Activated T-cell treated with anti-CD3 and anti-CD28 coated beads for 48 hours (primary cell): ENCODE data around the gene FAM81A.

Source experiments
- DNase-seq: peaks from one replicate; pipeline ENCODE4 v3.0.0-alpha.2; 2020; ENCODE audit warnings: low read depth

Gene FAM81A

DNA sequence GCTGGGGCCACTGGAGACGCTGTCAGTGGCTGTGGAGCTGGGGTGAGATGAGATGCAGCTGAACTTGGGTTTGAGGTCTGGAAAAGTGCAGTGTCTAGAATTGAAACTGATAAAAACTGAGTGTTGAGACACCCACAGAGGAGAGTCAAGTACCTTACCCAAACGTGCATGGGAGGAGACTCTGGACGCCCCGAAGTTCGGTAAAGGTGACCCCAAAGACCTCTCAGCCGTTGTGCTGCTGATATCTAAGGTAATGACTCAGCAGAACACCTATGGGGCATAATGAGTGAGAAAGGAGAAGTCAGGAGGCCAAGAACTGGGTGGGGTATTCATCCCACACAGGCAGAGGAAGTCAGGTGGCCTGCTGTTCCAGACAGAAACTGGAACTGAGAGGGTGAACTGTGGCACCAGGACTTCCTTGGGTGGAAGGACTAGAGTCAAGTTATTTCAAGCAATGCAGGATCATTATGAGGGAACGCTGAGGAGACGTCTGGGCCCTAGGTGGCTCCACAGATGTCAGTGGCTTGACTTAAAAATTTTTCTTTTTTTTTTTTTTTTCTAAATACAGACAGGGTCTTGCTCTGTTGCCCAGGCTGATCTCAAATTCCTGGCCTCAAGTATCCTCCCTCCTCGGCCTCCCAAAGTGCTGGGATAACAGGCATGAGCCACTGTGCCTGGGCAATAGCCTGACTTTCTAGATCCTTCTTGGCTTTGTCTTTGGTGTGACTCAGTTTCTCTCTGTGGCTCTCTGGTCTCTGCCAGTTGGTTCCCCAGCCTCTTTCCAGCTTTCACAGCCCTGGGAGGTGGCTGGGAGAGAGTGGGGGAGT lies 105.9 kb downstream of the FAM81A start:
- DNase-seq = no peak

DNA sequence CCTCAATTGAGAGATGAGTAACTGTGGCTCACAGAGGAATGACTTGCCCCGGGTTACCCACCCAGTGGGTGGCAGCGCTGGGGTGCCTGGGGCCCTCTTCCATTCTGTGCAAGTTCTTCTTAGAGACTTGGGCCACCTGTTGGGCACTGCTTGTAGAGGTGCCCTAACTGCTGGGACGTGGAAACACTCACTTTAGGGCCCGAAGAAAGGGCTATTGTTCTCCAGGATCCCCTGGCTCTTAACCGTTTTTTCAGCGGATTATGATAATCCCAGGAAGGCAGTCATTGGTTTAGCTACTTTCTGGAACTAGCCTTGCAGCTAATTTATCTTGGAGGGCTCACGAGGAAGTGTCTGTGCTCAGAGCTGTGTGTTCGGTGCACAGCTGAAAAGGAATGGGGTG lies 107.6 kb downstream of the FAM81A start:
- DNase-seq = no peak

DNA sequence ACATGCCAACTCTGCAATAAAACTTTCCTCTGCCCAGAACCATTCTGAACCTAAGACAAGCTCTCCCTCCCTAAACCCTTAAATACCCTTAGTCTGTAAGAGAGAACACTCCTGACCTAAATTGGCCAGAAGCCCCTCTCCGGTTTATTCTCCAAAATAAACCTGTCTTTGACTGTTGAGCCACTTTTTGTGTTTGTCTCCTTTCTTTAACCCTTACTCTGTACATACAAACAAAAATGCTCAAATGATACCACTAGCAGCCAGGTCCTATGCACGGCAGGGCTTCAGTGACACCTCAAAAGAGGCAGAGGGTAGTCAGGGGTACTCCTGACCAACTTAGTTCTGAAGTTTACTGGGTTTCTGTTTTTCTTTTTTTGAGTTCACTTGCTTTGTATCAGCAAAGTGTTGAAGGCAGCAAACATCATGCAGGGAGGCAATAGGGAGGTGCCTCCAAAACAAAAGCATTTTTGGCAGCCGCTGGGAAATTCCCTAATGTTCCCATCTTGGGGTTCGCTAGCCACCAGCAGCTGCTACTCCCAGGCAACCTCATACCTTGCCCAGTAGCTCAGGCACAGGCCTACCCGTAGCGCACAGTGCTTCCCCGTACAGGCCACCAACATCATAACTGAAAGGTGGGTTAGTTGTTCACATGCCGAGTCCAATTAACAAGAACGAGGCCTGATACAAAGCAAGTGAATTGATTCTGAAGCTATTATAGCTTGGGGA lies 110.7 kb downstream of the FAM81A start:
- DNase-seq = no peak

DNA sequence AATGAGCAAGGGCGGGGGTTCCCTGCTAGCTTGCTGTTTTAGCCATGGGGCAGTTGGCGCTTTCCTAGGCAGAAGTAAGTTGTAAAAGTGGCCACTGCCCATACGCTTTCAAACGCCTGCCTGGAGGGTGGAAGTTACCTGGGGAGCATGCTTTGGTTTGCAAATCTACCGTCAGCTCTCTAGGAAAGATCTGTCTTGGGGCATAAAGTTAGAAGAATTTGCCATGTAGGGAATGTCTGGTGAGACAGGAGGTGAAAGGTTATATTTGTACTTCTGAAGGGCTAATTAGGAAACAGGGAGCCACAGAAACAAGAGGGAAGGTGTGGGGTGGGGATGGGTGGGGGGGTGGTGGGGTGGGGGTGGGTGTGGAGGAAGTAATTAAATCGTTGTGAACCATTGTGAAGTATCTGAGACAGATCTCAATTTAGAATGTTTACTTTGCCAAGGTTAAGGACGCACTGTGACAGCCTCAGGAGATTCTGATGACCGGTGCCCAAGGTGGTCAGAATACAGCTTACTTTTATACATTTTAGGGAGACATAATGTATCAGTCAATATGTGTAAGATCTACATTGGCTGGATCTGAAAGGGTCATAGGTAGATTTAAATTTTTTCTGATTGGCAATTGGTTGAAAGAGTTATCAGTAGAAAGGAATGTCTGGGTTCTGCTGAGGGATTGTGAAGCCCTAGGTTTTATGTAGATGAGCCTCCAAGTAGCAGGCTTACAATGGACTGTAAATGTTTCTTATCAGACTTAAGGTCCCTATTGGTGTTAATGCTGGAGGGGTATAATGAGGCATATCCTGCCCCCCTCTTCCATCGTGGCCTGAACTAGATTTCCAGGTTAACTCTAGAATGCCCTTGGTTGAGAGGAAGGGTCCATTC lies 111.6 kb downstream of the FAM81A start:
- DNase-seq = no peak

DNA sequence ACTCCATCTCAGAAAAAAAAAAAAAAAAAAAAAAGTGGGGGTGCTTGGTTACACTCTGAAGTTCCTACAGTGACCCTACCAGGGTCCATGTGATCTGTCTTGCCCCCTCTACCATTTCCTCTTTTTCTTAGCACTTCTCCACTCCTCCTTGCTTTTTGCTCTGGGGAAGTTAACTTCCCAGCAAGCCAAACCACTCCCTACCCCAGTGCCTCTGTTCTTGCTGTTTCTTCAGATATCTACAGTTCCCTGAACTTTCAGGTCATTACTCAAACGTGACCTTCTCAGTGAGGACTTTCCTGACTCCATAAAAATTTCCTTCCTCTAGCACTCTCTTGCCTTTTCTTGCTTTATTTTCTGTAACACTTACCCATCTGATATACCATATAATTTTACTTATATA lies 112.5 kb downstream of the FAM81A start:
- no peak for DNase-seq

DNA sequence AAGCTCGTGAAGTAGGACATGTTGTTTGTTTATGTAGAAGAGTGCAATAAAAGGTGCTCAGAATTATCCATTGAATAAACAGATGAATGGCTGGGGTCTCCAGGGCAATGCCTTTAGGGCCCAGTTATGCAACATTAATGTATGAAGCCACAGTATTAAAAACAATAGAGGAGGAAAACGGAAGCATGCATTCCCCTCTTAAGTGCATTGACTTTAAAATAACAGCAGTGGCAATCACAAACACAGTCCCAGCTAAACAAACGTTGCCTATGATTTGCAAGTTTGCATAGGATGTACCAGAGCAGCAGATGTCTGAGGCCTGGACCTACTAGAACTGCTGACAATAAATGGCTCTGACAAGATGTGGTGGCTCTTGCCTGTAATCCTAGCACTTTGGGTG lies 113.0 kb downstream of the FAM81A start:
- no peak for DNase-seq

DNA sequence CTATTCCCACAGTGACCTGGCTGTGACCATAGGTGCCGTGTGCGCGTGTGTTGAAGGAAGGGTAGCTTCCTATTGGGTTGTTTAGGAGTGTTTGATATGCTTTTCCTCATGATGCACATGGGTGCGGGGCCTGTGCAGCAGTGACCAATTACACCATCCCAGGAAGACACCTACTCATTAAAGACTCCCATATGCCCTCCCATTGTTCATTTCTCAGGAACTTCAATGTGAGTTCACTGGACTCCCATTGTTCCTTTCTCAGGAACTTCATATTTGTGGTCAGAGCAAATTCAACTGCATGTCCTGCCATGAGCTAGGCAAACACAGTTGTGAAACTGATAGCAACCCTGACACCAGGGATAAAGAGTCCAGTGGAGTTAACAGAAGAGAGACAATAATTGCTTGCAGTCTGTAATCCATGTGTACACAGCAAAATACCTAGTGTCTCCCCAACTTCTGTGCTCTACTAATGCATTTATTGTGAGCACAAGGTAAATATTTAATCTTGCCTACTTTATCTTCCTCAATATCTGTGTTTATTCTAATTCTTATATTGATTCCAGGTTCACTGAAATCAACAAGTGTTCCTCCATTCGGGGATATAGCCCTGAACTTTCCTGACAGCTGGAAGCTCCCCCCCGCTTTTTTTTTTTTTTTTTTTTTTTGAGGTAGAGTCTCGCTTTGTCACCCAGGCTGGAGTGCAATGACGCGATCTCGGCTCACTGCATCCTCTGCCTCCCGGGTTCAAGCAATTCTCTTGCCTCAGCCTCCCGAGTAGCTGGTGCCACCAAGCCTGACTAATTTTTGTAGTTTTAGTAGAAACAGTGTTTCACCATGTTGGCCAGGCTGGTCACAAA lies 116.1 kb downstream of the FAM81A start:
- no peak for DNase-seq

DNA sequence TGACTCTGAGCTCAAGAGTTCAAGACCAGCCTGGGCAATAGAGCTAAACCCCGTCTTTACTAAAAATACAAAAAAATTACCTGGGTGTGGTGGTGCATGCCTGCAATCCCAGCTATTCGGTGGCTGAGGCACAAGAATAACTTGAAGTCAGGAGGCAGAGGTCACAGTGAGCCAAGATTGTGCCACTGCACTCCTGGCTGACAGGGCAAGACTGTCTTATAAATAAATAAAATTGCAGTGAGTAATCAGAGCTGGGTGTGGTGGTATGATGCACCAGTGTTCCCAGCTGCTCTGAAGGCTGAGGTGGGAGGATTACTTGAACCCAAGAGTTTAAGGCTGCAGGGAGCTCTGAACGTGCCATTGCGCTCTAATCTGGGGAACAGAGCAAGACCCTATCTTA lies 117.7 kb downstream of the FAM81A start:
- no peak for DNase-seq

DNA sequence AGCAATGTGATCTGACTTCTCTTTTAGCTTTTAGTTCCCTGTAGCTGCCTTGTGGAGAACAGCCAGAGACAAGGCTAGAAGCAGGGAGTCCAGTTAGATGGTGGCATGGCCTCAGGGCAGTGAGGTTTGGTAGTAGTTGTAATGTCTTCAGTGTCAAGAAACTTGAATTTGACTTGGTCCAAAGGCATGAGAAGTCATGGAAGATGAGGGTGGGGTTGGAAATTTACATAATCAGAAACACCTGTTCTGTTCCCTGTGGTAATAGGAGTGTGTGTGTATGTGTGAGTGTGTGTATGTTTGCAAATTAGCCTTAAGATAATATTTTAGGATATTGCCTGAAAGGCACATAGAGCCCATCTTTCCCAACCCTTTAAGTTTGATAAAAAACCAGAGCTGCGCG lies 118.4 kb downstream of the FAM81A start:
- no peak for DNase-seq

DNA sequence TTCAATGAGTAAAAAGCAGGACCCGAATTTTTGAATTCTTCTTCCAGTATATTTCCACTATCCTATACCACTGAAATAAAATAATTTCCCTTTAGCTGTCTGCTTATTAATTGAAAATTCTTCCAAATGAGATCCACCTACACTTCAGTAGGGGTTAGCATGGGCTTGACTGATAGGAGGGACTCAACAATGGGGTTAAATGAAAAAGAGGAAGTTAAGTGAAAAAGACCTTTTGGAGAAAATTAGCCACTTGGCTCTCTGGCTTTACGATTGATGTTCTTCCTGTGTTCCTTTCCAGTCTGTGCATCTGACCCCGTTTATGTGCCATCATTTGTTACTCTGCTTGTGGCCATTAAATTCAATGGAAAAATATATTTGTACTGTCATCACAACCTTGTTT lies 119.6 kb downstream of the FAM81A start:
- no peak for DNase-seq

DNA sequence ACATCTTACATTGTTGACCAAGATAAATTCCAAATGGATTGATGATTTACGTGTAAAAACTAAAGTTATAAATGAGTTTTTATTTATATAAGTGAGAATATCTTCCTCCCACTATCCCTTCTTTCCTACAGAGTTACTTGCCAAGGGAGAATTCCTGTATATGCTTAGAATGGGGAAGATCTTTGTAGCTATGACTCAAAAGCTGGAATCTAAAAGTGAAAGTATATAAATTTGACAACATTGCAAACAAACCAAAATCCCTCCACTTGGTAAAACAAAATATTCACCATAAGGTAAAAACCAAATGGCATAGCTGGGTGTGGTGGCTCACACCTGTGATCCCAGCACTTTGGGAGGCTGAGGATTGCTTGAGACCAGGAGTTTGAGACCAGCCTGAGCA lies 120.9 kb downstream of the FAM81A start:
- DNase-seq = no peak

DNA sequence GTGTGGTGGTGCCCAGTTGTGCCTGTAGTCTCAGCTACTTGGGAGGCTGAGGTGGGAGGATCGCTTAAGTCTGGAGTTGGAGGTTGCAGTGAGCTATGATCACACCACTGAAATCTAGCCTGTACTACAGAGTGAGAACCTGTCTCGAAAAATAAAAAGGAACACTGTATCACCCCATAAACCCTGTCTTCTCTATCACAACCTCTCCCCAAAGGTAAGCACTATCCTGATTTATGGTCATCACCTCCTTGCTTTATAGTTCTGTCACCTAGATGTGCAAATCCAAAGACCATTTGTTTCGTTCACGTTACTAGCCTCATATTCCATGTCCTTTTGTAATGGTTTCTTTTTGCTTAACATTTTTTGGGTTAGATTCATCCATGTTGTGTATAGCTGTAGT lies 123.6 kb downstream of the FAM81A start:
- DNase-seq = no peak

DNA sequence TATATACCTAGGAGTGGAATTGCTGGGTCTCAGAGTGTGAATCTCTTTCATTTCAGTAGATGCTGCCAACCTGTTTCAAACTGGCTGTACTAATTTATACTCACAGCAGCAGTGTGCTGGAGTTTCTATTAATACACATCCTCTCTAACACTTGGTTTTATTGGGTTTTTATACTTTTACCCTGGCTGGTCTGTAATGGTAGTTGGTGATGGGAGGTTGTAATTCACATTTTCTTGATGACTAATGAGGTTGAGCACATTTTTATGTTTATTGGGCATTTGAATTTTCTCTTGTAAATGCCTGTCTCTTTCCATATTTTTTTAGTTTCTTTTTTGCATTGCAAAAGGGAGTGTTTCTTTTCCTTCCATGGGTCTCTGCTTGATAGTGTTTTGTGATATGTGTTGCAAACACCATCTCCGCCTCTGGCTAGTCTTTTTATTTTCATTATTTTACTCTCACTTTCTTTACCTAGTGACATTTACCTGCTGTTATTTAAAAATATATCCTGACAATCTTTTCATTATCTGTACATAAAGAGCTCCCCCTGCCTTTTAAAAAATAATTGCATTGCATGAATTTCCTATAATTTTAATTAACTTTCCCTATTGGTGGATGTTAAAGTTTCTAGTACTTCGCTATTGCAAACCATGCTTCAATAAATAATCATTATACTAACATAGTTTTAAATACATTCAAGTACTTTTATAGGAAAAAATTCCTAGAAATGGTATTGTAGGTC lies 124.6 kb downstream of the FAM81A start:
- no peak for DNase-seq

DNA sequence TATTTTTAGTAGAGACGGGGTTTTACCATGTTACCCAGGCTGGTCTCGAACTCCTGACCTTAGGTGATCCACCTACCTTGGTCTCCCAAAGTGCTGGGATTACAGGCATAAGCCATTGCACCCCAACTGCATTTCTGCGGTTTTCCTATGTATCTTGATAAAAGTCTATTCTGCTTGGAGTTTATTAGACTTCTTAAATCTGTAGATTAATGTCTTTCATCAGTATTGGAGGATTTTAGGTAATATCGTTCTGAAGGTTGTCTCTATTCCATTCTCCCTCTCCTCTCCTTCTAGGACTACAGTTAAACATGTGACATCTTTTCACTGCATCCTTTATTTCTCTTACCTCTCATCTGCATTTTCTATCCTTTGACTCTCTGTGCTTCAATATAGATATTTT lies 127.3 kb downstream of the FAM81A start:
- no peak for DNase-seq

DNA sequence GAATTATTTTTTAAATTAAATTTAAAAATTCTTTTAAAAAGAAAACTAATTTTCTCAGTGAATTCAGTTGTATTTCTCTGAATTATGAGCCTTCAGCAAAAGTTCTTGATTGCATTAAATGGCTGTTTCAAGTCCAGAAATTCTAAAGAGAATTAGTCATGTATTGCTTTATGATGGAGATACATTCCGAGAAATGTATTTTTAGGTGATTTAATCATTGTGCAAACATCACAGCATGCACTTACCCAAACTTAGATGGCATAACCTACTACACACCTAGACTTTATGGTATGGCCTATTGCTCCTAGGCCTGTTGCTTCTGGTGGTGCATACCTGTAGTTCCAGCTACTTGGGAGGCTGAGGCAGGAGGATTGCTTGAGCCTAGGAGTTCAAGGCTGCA lies 129.3 kb downstream of the FAM81A start:
- DNase-seq = no peak

DNA sequence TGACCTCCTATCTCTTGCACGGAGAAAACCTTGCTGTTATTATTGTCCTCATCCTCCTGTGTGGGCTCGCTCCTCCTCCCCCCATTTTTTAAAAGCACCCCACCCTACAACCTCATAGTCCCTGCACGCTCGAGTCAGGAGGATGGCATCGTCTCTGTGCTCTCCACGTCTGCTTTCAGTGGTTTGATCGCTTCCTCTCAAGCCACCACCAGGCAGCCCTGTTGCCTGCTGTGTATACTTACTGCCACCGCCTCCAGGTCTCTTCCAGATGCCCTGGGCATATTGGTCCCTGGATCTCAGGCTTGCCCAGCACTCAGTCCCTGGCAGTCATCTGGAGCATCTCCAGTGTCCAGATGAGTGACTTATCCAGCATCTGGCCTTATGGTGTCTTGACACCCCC lies 131.5 kb downstream of the FAM81A start:
- no peak for DNase-seq

DNA sequence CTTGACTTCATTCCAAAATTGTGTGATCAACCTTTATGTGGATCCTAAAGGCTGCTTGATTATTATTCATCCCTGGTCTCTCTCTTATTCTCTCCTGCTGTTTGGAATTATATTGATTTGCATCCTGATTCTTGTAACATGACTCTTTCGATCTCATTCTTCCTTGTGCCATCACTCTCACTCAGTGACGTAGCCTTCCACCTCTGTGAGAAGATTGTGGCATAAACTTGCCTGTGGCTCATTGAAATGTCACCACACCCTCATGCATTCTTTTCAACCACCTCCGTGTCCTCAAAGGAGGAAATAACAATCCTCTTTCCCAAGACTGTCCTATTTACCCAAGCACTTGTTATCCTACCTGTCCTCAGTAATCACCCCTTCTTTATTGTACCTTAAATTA lies 132.3 kb downstream of the FAM81A start:
- DNase-seq = no peak

DNA sequence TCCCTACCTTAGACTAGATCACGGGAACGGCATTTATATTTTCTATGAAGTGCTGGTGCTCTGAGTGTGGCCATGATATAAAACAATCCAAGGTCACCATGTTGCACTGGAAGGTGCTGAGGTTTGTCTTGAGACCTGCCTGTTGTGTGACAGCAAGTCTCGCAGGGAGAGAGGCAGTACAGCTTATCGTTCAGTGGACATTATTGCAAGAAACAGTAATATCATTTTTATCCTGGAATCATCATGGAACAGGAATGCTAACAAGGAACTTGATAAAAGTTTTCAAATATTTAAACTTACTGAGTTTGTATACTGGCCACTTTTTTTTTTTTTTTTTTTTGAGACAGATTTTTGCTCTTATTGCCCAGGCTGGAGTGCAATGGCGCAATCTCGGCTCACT lies 133.6 kb downstream of the FAM81A start:
- DNase-seq = no peak
